Activated CD8-positive, alpha-beta memory T cell treated with anti-CD3 and anti-CD28 coated beads, Interleukin-2, amount 50 U/mL, for 1 hour (primary cell): ENCODE data around the gene CTNNBL1.
"Not testable (repeated sequence)": the region's sequence is repeated elsewhere in the genome, so short reads cannot be mapped to it uniquely, and the experiment has no call there.

Experiments
- DNase-seq: peaks from one replicate; pipeline ENCODE4 v3.0.0-alpha.2; 2020; ENCODE audit errors: extremely low read depth

Gene CTNNBL1

GRCh38 chr20:37711001-37711400 lies 17.2 kb downstream of the CTNNBL1 start:
- no peak for DNase-seq

- DNase-seq: no peak
Observed at GRCh38 chr20:37711994-37712964, 18.4 kb downstream of the CTNNBL1 start.

GRCh38 chr20:37713396-37713795 lies 19.6 kb downstream of the CTNNBL1 start:
- DNase-seq: no peak

GRCh38 chr20:37714978-37715672 lies 21.3 kb downstream of the CTNNBL1 start:
- DNase-seq: no peak

- DNase-seq: no peak
Observed at GRCh38 chr20:37721751-37722150, 27.9 kb downstream of the CTNNBL1 start.

GRCh38 chr20:37722312-37722711 lies 28.5 kb downstream of the CTNNBL1 start:
- DNase-seq: not testable (repeated sequence)

- DNase-seq: no peak
Observed at GRCh38 chr20:37723668-37724067, 29.8 kb downstream of the CTNNBL1 start.

- no peak for DNase-seq
Observed at GRCh38 chr20:37725165-37725564, 31.3 kb downstream of the CTNNBL1 start.

GRCh38 chr20:37725855-37726254 lies 32.0 kb downstream of the CTNNBL1 start:
- no peak for DNase-seq

GRCh38 chr20:37726321-37726720 lies 32.5 kb downstream of the CTNNBL1 start:
- no peak for DNase-seq

GRCh38 chr20:37726971-37727956 lies 33.4 kb downstream of the CTNNBL1 start:
- no peak for DNase-seq

- no peak for DNase-seq
Observed at GRCh38 chr20:37727957-37728634, 34.3 kb downstream of the CTNNBL1 start.

- DNase-seq: no peak
Observed at GRCh38 chr20:37728635-37728983, 34.8 kb downstream of the CTNNBL1 start.

- DNase-seq: no peak
Observed at GRCh38 chr20:37729452-37729851, 35.6 kb downstream of the CTNNBL1 start.

GRCh38 chr20:37729909-37730308 lies 36.1 kb downstream of the CTNNBL1 start:
- no peak for DNase-seq

GRCh38 chr20:37733416-37733815 lies 39.6 kb downstream of the CTNNBL1 start:
- no peak for DNase-seq

GRCh38 chr20:37734228-37734985 lies 40.6 kb downstream of the CTNNBL1 start:
- no peak for DNase-seq

- DNase-seq: no peak
Observed at GRCh38 chr20:37735541-37735940, 41.7 kb downstream of the CTNNBL1 start.

- no peak for DNase-seq
Observed at GRCh38 chr20:37736132-37736531, 42.3 kb downstream of the CTNNBL1 start.

- DNase-seq: no peak
Observed at GRCh38 chr20:37737826-37738420, 44.1 kb downstream of the CTNNBL1 start.
